IMR-90 (cell line): Measurements from ENCODE around the gene DNASE1L1. TPM values are rescaled to one million over a fixed set of nuclear protein-coding genes. Genes with fewer than 3 reads are reported as not detected.

ENCODE experiments used
- ATAC-seq: fragments of 200-7000 bp; cut with Tn5 transposase; 2 replicates; pipeline ENCODE4 v1.9.1; 2020; ENCODE audit warnings: low read depth, mild to moderate bottlenecking, moderate library complexity
- BruUV-seq: library from RNA; stranded (reverse); fragments of 400-500 nt; replicated peaks from 2 replicates; lab custom pipeline; 2021; lab: Mats Ljungman, UMichigan
- CTCF ChIA-PET: fragments of 300-600 bp; formaldehyde crosslinking; extraction: SDS; loops from one replicate; lab custom pipeline; 2021; ENCODE audit warnings: antibody characterized with exemption; lab: Yijun Ruan, JAX
- POLR2A ChIA-PET: fragments of 300-600 bp; sonication (Branson Sonifier 250); formaldehyde crosslinking; loops from one replicate; lab custom pipeline; 2022; ENCODE audit warnings: antibody characterized with exemption; ENCODE audit not compliant: unreplicated experiment; lab: Charles Lee
- DNase-seq: peaks from one replicate; pipeline ENCODE4 v3.0.0; 2013
- H2AFZ ChIP-seq: replicated peaks from 2 replicates; pipeline ENCODE3; 2013; ENCODE audit warnings: low read length, mild to moderate bottlenecking; ENCODE audit not compliant: poor library complexity
- H2AK5ac ChIP-seq: 2 replicates; pipeline ENCODE4 v1.6.1; 2013; ENCODE audit warnings: low read depth, low read length, inconsistent platforms
- H2AK9ac ChIP-seq: replicated peaks from 2 replicates; pipeline ENCODE3; 2013; ENCODE audit warnings: mild to moderate bottlenecking, low read depth, low read length, moderate library complexity; ENCODE audit not compliant: poor library complexity
- H2BK120ac ChIP-seq: 2 replicates; pipeline ENCODE4 v1.6.1; 2013; ENCODE audit warnings: low read depth, low read length, inconsistent platforms
- H2BK15ac ChIP-seq: 3 replicates; pipeline ENCODE4 v1.6.1; 2013; ENCODE audit warnings: low read depth, low read length, inconsistent platforms
- H2BK20ac ChIP-seq: 2 replicates; pipeline ENCODE4 v1.6.1; 2013; ENCODE audit warnings: low read depth, mild to moderate bottlenecking, inconsistent platforms, low read length, moderate library complexity
- H2BK5ac ChIP-seq: 2 replicates; pipeline ENCODE4 v1.6.1; 2013; ENCODE audit warnings: mild to moderate bottlenecking, low read depth, low read length, inconsistent platforms; ENCODE audit not compliant: poor library complexity, severe bottlenecking
- H3K14ac ChIP-seq: replicated peaks from 2 replicates; pipeline ENCODE4 v1.6.1; 2013; ENCODE audit warnings: low read depth, low read length, inconsistent platforms
- H3K18ac ChIP-seq: 2 replicates; pipeline ENCODE4 v1.6.1; 2013; ENCODE audit warnings: low read depth, low read length, control low read depth
- H3K23ac ChIP-seq: 2 replicates; pipeline ENCODE4 v1.6.1; 2013; ENCODE audit warnings: low read depth, low read length, inconsistent platforms
- H3K27ac ChIP-seq: 2 replicates; pipeline ENCODE4 v1.5.1; 2013; ENCODE audit warnings: mild to moderate bottlenecking, control low read depth, low read length; ENCODE audit not compliant: insufficient read depth
- H3K27me3 ChIP-seq: 2 replicates; pipeline ENCODE4 v1.6.1; 2013; ENCODE audit warnings: low read length; ENCODE audit not compliant: control insufficient read depth, insufficient read depth
- H3K36me3 ChIP-seq: 2 replicates; pipeline ENCODE4 v1.6.1; 2013; ENCODE audit warnings: low read length, mixed read lengths; ENCODE audit not compliant: control insufficient read depth, insufficient read depth
- H3K4ac ChIP-seq: 2 replicates; pipeline ENCODE4 v1.6.1; 2013; ENCODE audit warnings: low read depth, low read length, inconsistent platforms
- H3K4me1 ChIP-seq: 2 replicates; pipeline ENCODE4 v1.6.1; 2013; ENCODE audit warnings: low read length, mixed read lengths; ENCODE audit not compliant: control insufficient read depth, insufficient read depth
- H3K4me2 ChIP-seq: 2 replicates; pipeline ENCODE4 v1.6.1; 2013; ENCODE audit warnings: low read depth, mild to moderate bottlenecking, control low read depth, low read length, moderate library complexity
- H3K4me3 ChIP-seq: 2 replicates; pipeline ENCODE4 v1.5.1; 2013; ENCODE audit warnings: low read depth, mild to moderate bottlenecking, control low read depth, low read length, moderate library complexity; ENCODE audit not compliant: insufficient read depth
- H3K56ac ChIP-seq: 2 replicates; pipeline ENCODE4 v1.6.1; 2013; ENCODE audit warnings: low read length, inconsistent platforms; ENCODE audit not compliant: insufficient read depth; ENCODE audit errors: extremely low read depth
- H3K79me1 ChIP-seq, 2 experiments: 2 replicates each; pipeline ENCODE4 v1.6.1; 2013; ENCODE audit warnings: low read length in 2 of 2, inconsistent platforms in 1 of 2, low read depth in 1 of 2
- H3K9ac ChIP-seq: 2 replicates; pipeline ENCODE4 v1.6.1; 2013; ENCODE audit warnings: low read depth, low read length, control low read depth
- H3K9me1 ChIP-seq: 2 replicates; pipeline ENCODE4 v1.6.1; 2013; ENCODE audit warnings: low read length, inconsistent platforms; ENCODE audit not compliant: insufficient read depth
- H3K9me3 ChIP-seq: 2 replicates; pipeline ENCODE4 v1.6.1; 2013; ENCODE audit warnings: low read length; ENCODE audit not compliant: control insufficient read depth, insufficient read depth
- H4K20me1 ChIP-seq: 2 replicates; pipeline ENCODE4 v1.6.1; 2013; ENCODE audit warnings: low read length, inconsistent platforms; ENCODE audit not compliant: insufficient read depth
- H4K5ac ChIP-seq: 2 replicates; pipeline ENCODE4 v1.6.1; 2013; ENCODE audit warnings: mild to moderate bottlenecking, low read depth, low read length, control low read depth
- H4K8ac ChIP-seq, 2 experiments: 2 replicates each; pipeline ENCODE4 v1.6.1; 2013; ENCODE audit warnings: low read depth in 2 of 2, low read length in 2 of 2, control low read depth in 1 of 2, inconsistent platforms in 1 of 2
- H4K91ac ChIP-seq: 2 replicates; pipeline ENCODE4 v1.6.1; 2013; ENCODE audit warnings: low read depth, low read length, inconsistent platforms; ENCODE audit not compliant: insufficient read depth
- BHLHE40 ChIP-seq: fragments of 150-350 bp; IDR thresholded peaks from 2 replicates; pipeline ENCODE4 v1.6.1; 2016; ENCODE audit warnings: mild to moderate bottlenecking, low read depth, low read length
- CEBPB ChIP-seq: IDR thresholded peaks from 2 replicates; pipeline ENCODE4 v1.6.1; 2012; ENCODE audit warnings: low read depth, low read length, improper control_type of control experiment
- CHD1 ChIP-seq: IDR thresholded peaks from 2 replicates; pipeline ENCODE4 v1.6.1; 2012; ENCODE audit warnings: low read depth, low read length, improper control_type of control experiment
- FOS ChIP-seq: fragments of 150-350 bp; IDR thresholded peaks from 2 replicates; pipeline ENCODE4 v1.6.1; 2016; ENCODE audit warnings: low read depth, low read length
- MAFK ChIP-seq: IDR thresholded peaks from 2 replicates; pipeline ENCODE4 v1.6.1; 2012; ENCODE audit warnings: low read depth, low read length, improper control_type of control experiment
- MAZ ChIP-seq: IDR thresholded peaks from 2 replicates; pipeline ENCODE4 v1.6.1; 2012; ENCODE audit warnings: low read depth, mild to moderate bottlenecking, low read length, improper control_type of control experiment, moderate library complexity, borderline replicate concordance
- MXI1 ChIP-seq: IDR thresholded peaks from 2 replicates; pipeline ENCODE4 v1.6.1; 2012; ENCODE audit warnings: low read depth, mild to moderate bottlenecking, low read length, moderate library complexity, borderline replicate concordance
- NFE2L2 ChIP-seq: fragments of 150-350 bp; IDR thresholded peaks from 2 replicates; pipeline ENCODE4 v1.6.1; 2016; ENCODE audit warnings: low read depth, mild to moderate bottlenecking, low read length
- POLR2A ChIP-seq: IDR thresholded peaks from 2 replicates; pipeline ENCODE4 v1.6.1; 2012; ENCODE audit warnings: mild to moderate bottlenecking, low read depth, low read length
- RAD21 ChIP-seq: IDR thresholded peaks from 2 replicates; pipeline ENCODE4 v1.6.1; 2012; ENCODE audit warnings: low read length, improper control_type of control experiment
- RCOR1 ChIP-seq: IDR thresholded peaks from 2 replicates; pipeline ENCODE4 v1.6.1; 2012; ENCODE audit warnings: mild to moderate bottlenecking, low read length, improper control_type of control experiment; ENCODE audit not compliant: insufficient replicate concordance
- RFX5 ChIP-seq: IDR thresholded peaks from 2 replicates; pipeline ENCODE4 v1.8.0; 2012; ENCODE audit warnings: low read depth, mild to moderate bottlenecking, low read length, moderate library complexity
- SMC3 ChIP-seq: fragments of 150-350 bp; IDR thresholded peaks from 2 replicates; pipeline ENCODE4 v1.6.1; 2016; ENCODE audit warnings: low read depth, mild to moderate bottlenecking, antibody characterized with exemption, low read length, moderate library complexity
- USF2 ChIP-seq: fragments of 150-350 bp; IDR thresholded peaks from 2 replicates; pipeline ENCODE4 v1.6.1; 2017; ENCODE audit warnings: mild to moderate bottlenecking, antibody characterized with exemption, low read length, low read depth
- WGBS, 2 experiments: methylation state at CpG; one replicate each; pipeline versions ENCODE4 v1.1.5 to v1.1.7; 2013; ENCODE audit warnings: missing lambda C conversion rate in 2 of 2; ENCODE audit not compliant: insufficient read length in 1 of 2; ENCODE audit errors: extremely low coverage in 2 of 2; 5-methylcytosine and 5-hydroxymethylcytosine counted together
- dilution Hi-C: fragments of 300-500 bp; cut with HindIII; formaldehyde crosslinking; loops from one replicate; pipeline ENCODE4 v1.14.3; 2018; ENCODE audit warnings: low sequenced_read_pairs; ENCODE audit not compliant: unreplicated experiment
- in situ Hi-C: fragments of 300-500 bp; cut with MboI; formaldehyde crosslinking; loops from 3 replicates; pipeline ENCODE4 v1.14.3; 2019; ENCODE audit warnings: low sequenced_read_pairs, inconsistent platforms, mixed read lengths
- intact Hi-C: fragments of 100-400 bp; cut with micrococcal nuclease; formaldehyde crosslinking; loops from 2 replicates; pipeline ENCODE4 v1.10.0; 2022
- polyA plus RNA-seq, 3 experiments: library from polyadenylated mRNA; depleted of rRNA; stranded (reverse); fragments of >200 nt; gene quantifications; 2 replicates each; pipeline ENCODE4 v1.2.3, GENCODE V29; 2012; ENCODE audit warnings: low replicate concordance in 1 of 3
- total RNA-seq: library from RNA; depleted of rRNA; stranded (reverse); fragments of >200 nt; gene quantifications from 2 replicates; pipeline ENCODE4 v1.2.3, GENCODE V29; 2012
- TF ChIP-seq, protein P1 (sequence below): conservative IDR thresholded peaks from 2 replicates; pipeline ENCODE4 v1.5.1; 2012; ENCODE audit warnings: mild to moderate bottlenecking, low read depth, low read length, improper control_type of control experiment
- TF ChIP-seq, protein P2 (sequence below): fragments of 150-350 bp; IDR thresholded peaks from 2 replicates; pipeline ENCODE4 v1.6.1; 2016; ENCODE audit warnings: low read depth, mild to moderate bottlenecking, low read length, moderate library complexity, borderline replicate concordance

The DNASE1L1 gene
- total and polyA plus RNA-seq, 2 of the 4 experiments (the other 2 are of a cell fraction) = 51.4 to 55.5 TPM

GRCh38 chrX:154430479-154430878 is 21.4 kb upstream of the DNASE1L1 start:
- no peak overlapping the region for H4K91ac ChIP-seq
- peaks cover 7 to 22% of the 10 kb centered on the region in 2 experiments for H3K79me1 ChIP-seq
- no peaks in the 10 kb centered on the region for H3K9me3 ChIP-seq
- peaks cover 7% of the 10 kb centered on the region for H4K20me1 ChIP-seq
- 80% methylated on average over 6 of the region's 6 CpGs; no CpG with 5 or more reads in 1 of the 2 experiments for WGBS, 2 experiments
- dilution Hi-C loops = no loop called here
- no peak overlapping the region; the same call in 1 of the 2 replicates for H3K9ac ChIP-seq
- H3K4me2 ChIP-seq = no peak overlapping the region
- no peak overlapping the region for H2AK5ac ChIP-seq
- peaks cover 3% of the 10 kb centered on the region; the same call in 1 of the 2 replicates for H3K9me1 ChIP-seq
- H2BK5ac ChIP-seq = no peak overlapping the region
- DNase-seq (no peak), ATAC-seq (no peak)
- H3K36me3 ChIP-seq = peaks cover 27% of the 10 kb centered on the region; the same call in 1 of the 2 replicates
- no peak overlapping the region for H3K23ac ChIP-seq
- intact Hi-C loops = no loop called here
- H3K4ac ChIP-seq = no peak overlapping the region
- no peak overlapping the region for H2BK15ac ChIP-seq
- H2AK9ac ChIP-seq = no peak overlapping the region
- H3K4me3 ChIP-seq = no peak overlapping the region
- no peak overlapping the region for H4K5ac ChIP-seq
- no TSS peak for BruUV-seq
- no peak overlapping the region for H3K18ac ChIP-seq
- no peak overlapping the region for H3K27ac ChIP-seq
- H3K14ac ChIP-seq = no peak overlapping the region
- no peak overlapping the region for H2AFZ ChIP-seq
- no peak overlapping the region for H2BK20ac ChIP-seq
- no peaks in the 10 kb centered on the region for H3K27me3 ChIP-seq
- ChIA-PET CTCF (no interaction called here), POLR2A (no interaction called here)
- H3K4me1 ChIP-seq = peaks cover 2% of the 10 kb centered on the region; the same call in 1 of the 2 replicates
- no peak for TF ChIP-seq MAFK
- no peak for TF ChIP-seq RAD21
- no peak for TF ChIP-seq CEBPB
- no peak for TF ChIP-seq RCOR1
- no peak for TF ChIP-seq NFE2L2
- no peak for TF ChIP-seq MXI1
- TF ChIP-seq POLR2A = no peak
- no peak for TF ChIP-seq FOS
- TF ChIP-seq RFX5 = no peak
- TF ChIP-seq BHLHE40 = no peak
- TF ChIP-seq USF2 = no peak
- TF ChIP-seq, protein P1, sequence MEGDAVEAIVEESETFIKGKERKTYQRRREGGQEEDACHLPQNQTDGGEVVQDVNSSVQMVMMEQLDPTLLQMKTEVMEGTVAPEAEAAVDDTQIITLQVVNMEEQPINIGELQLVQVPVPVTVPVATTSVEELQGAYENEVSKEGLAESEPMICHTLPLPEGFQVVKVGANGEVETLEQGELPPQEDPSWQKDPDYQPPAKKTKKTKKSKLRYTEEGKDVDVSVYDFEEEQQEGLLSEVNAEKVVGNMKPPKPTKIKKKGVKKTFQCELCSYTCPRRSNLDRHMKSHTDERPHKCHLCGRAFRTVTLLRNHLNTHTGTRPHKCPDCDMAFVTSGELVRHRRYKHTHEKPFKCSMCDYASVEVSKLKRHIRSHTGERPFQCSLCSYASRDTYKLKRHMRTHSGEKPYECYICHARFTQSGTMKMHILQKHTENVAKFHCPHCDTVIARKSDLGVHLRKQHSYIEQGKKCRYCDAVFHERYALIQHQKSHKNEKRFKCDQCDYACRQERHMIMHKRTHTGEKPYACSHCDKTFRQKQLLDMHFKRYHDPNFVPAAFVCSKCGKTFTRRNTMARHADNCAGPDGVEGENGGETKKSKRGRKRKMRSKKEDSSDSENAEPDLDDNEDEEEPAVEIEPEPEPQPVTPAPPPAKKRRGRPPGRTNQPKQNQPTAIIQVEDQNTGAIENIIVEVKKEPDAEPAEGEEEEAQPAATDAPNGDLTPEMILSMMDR = no peak
- no peak for TF ChIP-seq CHD1
- TF ChIP-seq SMC3 = no peak
- no peak for TF ChIP-seq MAZ
- TF ChIP-seq, protein P2, sequence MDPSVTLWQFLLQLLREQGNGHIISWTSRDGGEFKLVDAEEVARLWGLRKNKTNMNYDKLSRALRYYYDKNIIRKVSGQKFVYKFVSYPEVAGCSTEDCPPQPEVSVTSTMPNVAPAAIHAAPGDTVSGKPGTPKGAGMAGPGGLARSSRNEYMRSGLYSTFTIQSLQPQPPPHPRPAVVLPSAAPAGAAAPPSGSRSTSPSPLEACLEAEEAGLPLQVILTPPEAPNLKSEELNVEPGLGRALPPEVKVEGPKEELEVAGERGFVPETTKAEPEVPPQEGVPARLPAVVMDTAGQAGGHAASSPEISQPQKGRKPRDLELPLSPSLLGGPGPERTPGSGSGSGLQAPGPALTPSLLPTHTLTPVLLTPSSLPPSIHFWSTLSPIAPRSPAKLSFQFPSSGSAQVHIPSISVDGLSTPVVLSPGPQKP = no peak
- no peak overlapping the region for H3K56ac ChIP-seq
- H2BK120ac ChIP-seq = no peak overlapping the region
- H4K8ac ChIP-seq = no peak overlapping the region
- in situ Hi-C loops = no loop called here
